OCI-LY7 (cell line): ENCODE results near the gene ADAMTS9.

Experiments used
- EZH2phosphoT487 ChIP-seq: fragments of 200-600 bp; sonication (generic); IDR thresholded peaks from 2 replicates; pipeline ENCODE4 v1.6.1; 2018; ENCODE audit warnings: low read depth, borderline replicate concordance, mild to moderate bottlenecking, mixed run types, antibody characterized with exemption, low read length, moderate library complexity, mixed read lengths
- TF ChIP-seq, protein P1 (sequence below): fragments of 200-600 bp; sonication (generic); conservative IDR thresholded peaks from 2 replicates; pipeline ENCODE4 v1.5.1; 2014; ENCODE audit warnings: mild to moderate bottlenecking, antibody characterized with exemption, low read length, moderate library complexity, mixed read lengths

DNA sequence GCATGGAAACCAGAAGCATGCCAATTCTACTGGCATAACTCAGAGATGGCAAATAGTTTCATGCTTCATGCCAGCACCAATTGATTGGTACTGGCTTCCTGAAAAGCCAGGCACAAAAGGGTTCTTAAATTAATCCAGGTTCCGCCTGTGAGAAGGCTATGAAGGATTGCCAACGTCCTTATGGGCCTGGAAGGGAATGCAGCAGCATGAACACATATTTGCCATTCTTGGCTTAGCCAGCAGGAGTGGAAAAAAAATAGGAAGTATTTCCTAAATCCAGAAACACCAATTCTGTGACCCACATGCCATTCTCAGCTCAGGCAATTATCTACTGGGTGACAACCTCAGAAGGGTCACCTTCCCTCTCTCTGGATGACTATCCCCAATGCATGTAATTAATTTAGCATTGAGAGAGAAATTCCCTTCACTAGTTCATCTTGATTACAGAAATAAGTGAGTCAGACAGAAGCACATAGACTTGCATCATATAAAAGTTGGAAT is 36.0 kb downstream of the ADAMTS9 start:
- TF ChIP-seq, protein P1, sequence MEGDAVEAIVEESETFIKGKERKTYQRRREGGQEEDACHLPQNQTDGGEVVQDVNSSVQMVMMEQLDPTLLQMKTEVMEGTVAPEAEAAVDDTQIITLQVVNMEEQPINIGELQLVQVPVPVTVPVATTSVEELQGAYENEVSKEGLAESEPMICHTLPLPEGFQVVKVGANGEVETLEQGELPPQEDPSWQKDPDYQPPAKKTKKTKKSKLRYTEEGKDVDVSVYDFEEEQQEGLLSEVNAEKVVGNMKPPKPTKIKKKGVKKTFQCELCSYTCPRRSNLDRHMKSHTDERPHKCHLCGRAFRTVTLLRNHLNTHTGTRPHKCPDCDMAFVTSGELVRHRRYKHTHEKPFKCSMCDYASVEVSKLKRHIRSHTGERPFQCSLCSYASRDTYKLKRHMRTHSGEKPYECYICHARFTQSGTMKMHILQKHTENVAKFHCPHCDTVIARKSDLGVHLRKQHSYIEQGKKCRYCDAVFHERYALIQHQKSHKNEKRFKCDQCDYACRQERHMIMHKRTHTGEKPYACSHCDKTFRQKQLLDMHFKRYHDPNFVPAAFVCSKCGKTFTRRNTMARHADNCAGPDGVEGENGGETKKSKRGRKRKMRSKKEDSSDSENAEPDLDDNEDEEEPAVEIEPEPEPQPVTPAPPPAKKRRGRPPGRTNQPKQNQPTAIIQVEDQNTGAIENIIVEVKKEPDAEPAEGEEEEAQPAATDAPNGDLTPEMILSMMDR: no peak
- no peak for TF ChIP-seq EZH2phosphoT487
